ENCODE results near the gene GET3.

The GET3 gene

DNA sequence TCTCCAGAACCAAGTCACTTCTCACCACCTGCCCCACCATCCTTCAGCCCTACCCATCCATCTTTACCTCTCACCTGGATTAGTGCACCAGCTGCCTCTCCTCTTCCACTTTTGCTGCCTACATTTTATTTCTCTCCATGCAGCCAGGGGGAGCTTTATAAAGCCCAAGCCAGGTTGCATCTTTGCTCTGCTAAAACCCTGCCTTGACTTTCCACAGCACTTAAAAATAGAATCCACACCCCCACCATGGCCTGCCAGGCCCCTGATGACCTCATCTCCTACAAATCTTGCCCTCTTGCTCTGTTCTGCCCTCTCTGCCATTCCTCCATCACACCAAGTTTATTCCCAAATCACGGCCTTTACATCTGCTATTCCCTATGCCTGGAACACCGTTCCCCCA is 36.3 kb downstream of the GET3 start:
- H3K4me3 ChIP-seq (replicated peaks; ENCODE audit: low read depth, low read length) = no peak overlapping the region
- TF ChIP-seq, protein P1, sequence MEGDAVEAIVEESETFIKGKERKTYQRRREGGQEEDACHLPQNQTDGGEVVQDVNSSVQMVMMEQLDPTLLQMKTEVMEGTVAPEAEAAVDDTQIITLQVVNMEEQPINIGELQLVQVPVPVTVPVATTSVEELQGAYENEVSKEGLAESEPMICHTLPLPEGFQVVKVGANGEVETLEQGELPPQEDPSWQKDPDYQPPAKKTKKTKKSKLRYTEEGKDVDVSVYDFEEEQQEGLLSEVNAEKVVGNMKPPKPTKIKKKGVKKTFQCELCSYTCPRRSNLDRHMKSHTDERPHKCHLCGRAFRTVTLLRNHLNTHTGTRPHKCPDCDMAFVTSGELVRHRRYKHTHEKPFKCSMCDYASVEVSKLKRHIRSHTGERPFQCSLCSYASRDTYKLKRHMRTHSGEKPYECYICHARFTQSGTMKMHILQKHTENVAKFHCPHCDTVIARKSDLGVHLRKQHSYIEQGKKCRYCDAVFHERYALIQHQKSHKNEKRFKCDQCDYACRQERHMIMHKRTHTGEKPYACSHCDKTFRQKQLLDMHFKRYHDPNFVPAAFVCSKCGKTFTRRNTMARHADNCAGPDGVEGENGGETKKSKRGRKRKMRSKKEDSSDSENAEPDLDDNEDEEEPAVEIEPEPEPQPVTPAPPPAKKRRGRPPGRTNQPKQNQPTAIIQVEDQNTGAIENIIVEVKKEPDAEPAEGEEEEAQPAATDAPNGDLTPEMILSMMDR (IDR thresholded peaks at IDR 0.05; ENCODE audit: low read length, missing control alignments) = peak; percentile 42
- DNase-seq (ENCODE audit: low read depth) = peak; percentile 40

- H3K4me3 ChIP-seq (replicated peaks; ENCODE audit: low read depth, low read length) = peak within 1 kb of the TSS; percentile 70
- TF ChIP-seq, protein P1 (IDR thresholded peaks at IDR 0.05; ENCODE audit: low read length, missing control alignments) = no peak
- DNase-seq (ENCODE audit: low read depth) = no peak
Observed at GRCh38 chr19:12774588-12775555, 37.6 kb downstream of the GET3 start, which contains the start of gene HOOK2. Gene HOOK2 (minus strand): TSS chr19:12775552. CDS start chr19:12775449, 103 bp downstream.

DNA sequence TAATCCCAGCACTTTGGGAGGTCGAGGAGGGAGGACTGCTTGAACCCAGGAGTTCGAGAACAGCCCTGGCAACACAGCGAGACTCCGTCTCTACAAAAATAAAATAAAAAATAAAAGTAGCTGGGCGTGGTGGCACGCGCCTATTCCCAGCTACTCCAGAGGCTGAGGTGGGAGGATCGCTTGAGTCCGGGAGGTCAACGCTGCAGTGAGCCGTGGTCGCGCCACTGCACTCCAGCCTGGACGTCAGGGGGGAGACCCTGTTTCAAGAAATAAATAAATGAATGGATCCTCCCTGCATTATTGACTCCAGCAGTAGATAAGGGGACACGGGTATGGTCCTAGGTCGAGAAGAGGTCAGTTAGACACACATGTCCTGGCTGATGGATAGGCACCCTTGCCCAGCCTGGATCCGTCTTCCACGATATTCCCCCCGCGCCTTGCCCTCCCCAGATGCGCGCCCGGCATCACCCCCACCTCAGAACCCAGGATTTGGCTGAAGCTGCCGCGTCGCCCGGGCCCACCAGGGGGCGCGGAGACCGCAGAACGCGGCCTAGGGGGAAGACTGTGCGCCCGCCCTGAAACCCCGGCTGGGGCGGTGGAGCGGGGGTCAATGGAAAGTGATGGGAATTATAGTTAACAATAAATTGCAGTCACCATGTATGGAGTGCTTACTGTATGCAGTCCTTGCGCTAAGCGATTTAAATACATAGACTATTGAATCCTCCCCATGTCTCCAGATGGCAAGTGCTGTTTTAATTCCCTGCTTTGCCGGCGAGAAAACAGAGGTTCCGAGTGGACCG is 40.1 kb downstream of the GET3 start:
- TF ChIP-seq, protein P1 (IDR thresholded peaks at IDR 0.05; ENCODE audit: low read length, missing control alignments) = peak; percentile 76
- peak overlapping the region; percentile 78 for H3K4me3 ChIP-seq (replicated peaks; ENCODE audit: low read depth, low read length)
- DNase-seq (ENCODE audit: low read depth) = peak; percentile 80

GRCh38 chr19:12778017-12778904 is 41.0 kb downstream of the GET3 start:
- peak; percentile 90 for DNase-seq (ENCODE audit: low read depth)
- TF ChIP-seq, protein P1 (IDR thresholded peaks at IDR 0.05; ENCODE audit: low read length, missing control alignments) = no peak
- H3K4me3 ChIP-seq (replicated peaks; ENCODE audit: low read depth, low read length) = peak overlapping the region; percentile 78

DNA sequence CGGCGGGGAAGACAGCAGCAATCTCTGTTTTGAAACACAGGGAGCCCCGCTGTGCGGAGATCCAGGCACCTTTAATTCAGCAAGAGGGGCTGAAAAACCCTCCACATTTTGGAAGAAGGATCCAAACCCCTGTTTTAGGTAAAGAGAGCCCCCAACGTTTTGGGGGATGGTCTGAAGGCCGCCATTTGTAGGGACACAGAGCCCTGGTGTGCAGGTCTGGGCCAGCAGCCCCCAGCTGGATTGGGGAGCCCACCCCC is 41.5 kb downstream of the GET3 start:
- TF ChIP-seq, protein P1 (IDR thresholded peaks at IDR 0.05; ENCODE audit: low read length, missing control alignments) = no peak
- DNase-seq (ENCODE audit: low read depth) = no peak
- H3K4me3 ChIP-seq (replicated peaks; ENCODE audit: low read depth, low read length) = peak overlapping the region; percentile 78
